K562 (cell line): ENCODE results near the gene EIF2S2. TPM values are rescaled to one million over a fixed set of nuclear protein-coding genes. Genes with fewer than 3 reads are reported as not detected.

Experiments
- EP400 ChIP-seq: fragments of 450-650 bp; IDR thresholded peaks from 2 replicates; pipeline ENCODE4 v1.6.1; 2017; ENCODE audit warnings: antibody characterized with exemption, mild to moderate bottlenecking, moderate library complexity
- JUND ChIP-seq, 2 experiments: IDR thresholded peaks; 2 replicates in 1 of 2; 3 replicates in 1 of 2; pipeline ENCODE4 v1.6.1; 2011; ENCODE audit warnings: borderline replicate concordance in 2 of 2, low read depth in 2 of 2, low read length in 2 of 2, improper control_type of control experiment in 1 of 2, missing biosample characterization in 1 of 2, missing genetic modification characterization in 1 of 2, missing genetic modification reagents in 1 of 2
- MTA3 ChIP-seq: fragments of 450-650 bp; formaldehyde crosslinking; IDR thresholded peaks from 2 replicates; pipeline ENCODE4 v1.6.1; 2017; ENCODE audit warnings: mild to moderate bottlenecking, borderline replicate concordance
- POU5F1 ChIP-seq: fragments of 150-350 bp; IDR thresholded peaks from 2 replicates; pipeline ENCODE4 v1.6.1; 2014; ENCODE audit warnings: borderline replicate concordance, low read length, low read depth, mild to moderate bottlenecking; ENCODE audit not compliant: partially characterized antibody
- PURB ChIP-seq: sonication (generic); formaldehyde crosslinking; IDR thresholded peaks from 2 replicates; pipeline ENCODE4 v1.9.0; 2021; ENCODE audit warnings: low read depth, mild to moderate bottlenecking, missing genetic modification reagents
- ZNF75A ChIP-seq: fragments of 450-650 bp; formaldehyde crosslinking; IDR thresholded peaks from 2 replicates; pipeline ENCODE4 v1.4.0; 2020; ENCODE audit warnings: mild to moderate bottlenecking
- ZSCAN32 ChIP-seq: fragments of 450-650 bp; formaldehyde crosslinking; IDR thresholded peaks from 2 replicates; pipeline ENCODE4 v1.4.0; 2020; ENCODE audit warnings: mild to moderate bottlenecking, moderate library complexity
- polyA plus RNA-seq, 8 experiments: library from polyadenylated mRNA; depleted of rRNA in 4 of 8; stranded (reverse) in 5 of 8; unstranded in 3 of 8; fragments of >200 nt; fragmentation: Nextera tagmentation in 2 of 8; fragmentation: Illumina TruSeq in 1 of 8; extraction: Ambion mirVana in 2 of 8; extraction: Trizol in 1 of 8; gene quantifications; 2 replicates each; pipeline versions ENCODE4 v1.2.1 to v1.2.3, GENCODE V29; 2011 to 2014; ENCODE audit warnings: inconsistent platforms in 1 of 8, missing spikeins in 1 of 8
- total RNA-seq, 7 experiments: library from RNA; depleted of rRNA in 6 of 7; stranded (reverse); fragments of >200 nt in 6 of 7; fragmentation: Illumina TruSeq in 2 of 7; extraction: Trizol in 2 of 7; gene quantifications; 2 replicates each; pipeline versions ENCODE4 v1.2.1 to v1.2.3, GENCODE V29; 2011 to 2021; ENCODE audit warnings: low replicate concordance in 1 of 7
- TF ChIP-seq, protein P1 (sequence below), 2 experiments: fragments of 450-650 bp in 1 of 2; sonication (generic) in 1 of 2; formaldehyde crosslinking in 1 of 2; IDR thresholded peaks; 2 replicates each; pipeline versions ENCODE4 v1.7.1 to v1.9.0; 2016 to 2022; ENCODE audit warnings: inconsistent platforms in 1 of 2, mild to moderate bottlenecking in 1 of 2, missing genetic modification reagents in 1 of 2
- TF ChIP-seq, protein P2 (sequence below): fragments of 450-650 bp; IDR thresholded peaks from 2 replicates; pipeline ENCODE4 v1.6.1; 2016; ENCODE audit warnings: borderline replicate concordance
- TF ChIP-seq, protein P3 (sequence below): fragments of 250-450 bp; sonication (Bioruptor Pico); IDR thresholded peaks from 2 replicates; pipeline ENCODE4 v1.4.0; 2020; ENCODE audit warnings: mild to moderate bottlenecking, moderate library complexity

Gene EIF2S2
- total and polyA plus RNA-seq, 9 of the 15 experiments (the other 6 are each of a cell fraction or from before 2014, with no cell fraction given), result 79.7 to 220 (median 154) TPM

DNA sequence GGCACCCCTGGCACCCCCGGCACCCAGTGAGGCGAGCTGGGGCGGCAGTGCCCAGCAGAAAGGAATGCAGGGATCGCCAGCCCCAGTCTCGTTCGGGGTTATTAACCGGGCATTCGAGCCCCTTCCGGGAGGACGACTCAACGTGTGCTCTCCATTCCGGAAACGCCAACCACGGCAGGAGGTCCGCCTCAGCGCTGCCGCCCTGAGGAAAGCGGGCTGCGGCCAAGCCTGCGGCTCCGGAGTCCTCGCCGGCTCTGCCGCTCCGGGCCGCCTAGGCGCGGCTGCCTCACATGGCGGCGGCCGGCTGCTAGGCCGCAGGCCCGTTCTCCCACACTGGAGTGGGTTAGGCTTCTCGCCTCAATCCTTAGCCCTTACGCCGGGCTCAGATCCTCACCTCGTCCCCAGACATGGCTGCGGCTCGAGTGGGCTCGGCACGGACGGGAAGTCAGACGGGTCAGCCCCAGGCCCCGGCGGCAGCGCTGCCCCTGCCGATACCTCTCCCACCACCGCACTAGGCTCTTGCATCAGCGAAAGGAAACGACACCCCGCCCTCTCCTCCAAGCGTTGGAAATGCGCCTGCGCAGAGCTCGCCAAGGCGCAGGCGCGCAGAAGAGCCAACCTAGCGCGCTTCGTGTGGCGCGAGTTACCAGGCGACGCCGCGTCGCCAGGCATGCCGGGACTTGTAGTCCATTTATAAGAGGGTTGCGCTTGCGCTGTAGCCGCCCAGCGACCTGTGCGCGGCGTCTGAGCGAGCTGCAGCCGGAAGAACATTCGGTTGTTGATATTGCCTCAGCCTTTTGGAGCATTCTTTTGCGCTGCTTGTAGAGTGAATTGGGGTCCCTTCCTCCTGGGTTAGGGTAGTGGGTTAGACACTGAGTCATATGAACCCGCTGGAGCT is at the start of gene EIF2S2 (continued):
- TF ChIP-seq, protein P1, sequence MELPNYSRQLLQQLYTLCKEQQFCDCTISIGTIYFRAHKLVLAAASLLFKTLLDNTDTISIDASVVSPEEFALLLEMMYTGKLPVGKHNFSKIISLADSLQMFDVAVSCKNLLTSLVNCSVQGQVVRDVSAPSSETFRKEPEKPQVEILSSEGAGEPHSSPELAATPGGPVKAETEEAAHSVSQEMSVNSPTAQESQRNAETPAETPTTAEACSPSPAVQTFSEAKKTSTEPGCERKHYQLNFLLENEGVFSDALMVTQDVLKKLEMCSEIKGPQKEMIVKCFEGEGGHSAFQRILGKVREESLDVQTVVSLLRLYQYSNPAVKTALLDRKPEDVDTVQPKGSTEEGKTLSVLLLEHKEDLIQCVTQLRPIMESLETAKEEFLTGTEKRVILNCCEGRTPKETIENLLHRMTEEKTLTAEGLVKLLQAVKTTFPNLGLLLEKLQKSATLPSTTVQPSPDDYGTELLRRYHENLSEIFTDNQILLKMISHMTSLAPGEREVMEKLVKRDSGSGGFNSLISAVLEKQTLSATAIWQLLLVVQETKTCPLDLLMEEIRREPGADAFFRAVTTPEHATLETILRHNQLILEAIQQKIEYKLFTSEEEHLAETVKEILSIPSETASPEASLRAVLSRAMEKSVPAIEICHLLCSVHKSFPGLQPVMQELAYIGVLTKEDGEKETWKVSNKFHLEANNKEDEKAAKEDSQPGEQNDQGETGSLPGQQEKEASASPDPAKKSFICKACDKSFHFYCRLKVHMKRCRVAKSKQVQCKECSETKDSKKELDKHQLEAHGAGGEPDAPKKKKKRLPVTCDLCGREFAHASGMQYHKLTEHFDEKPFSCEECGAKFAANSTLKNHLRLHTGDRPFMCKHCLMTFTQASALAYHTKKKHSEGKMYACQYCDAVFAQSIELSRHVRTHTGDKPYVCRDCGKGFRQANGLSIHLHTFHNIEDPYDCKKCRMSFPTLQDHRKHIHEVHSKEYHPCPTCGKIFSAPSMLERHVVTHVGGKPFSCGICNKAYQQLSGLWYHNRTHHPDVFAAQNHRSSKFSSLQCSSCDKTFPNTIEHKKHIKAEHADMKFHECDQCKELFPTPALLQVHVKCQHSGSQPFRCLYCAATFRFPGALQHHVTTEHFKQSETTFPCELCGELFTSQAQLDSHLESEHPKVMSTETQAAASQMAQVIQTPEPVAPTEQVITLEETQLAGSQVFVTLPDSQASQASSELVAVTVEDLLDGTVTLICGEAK (IDR thresholded peaks at IDR 0.05), result peak; percentile 82
- TF ChIP-seq, protein P1 (CRISPR knock-in tag; IDR thresholded peaks at IDR 0.05), result no peak
- TF ChIP-seq MTA3, result peak; percentile 98
- peak; percentile 100 for TF ChIP-seq EP400
- TF ChIP-seq PURB (CRISPR knock-in tag), result no peak
- no peak; the same call in 1 of the 2 replicates for TF ChIP-seq JUND (IDR thresholded peaks at IDR 0.05; ENCODE audit: borderline replicate concordance, low read depth, low read length)
- peak; percentile 50; the same call in 1 of the 3 replicates for TF ChIP-seq JUND (tag; IDR thresholded peaks at IDR 0.05; ENCODE audit: borderline replicate concordance, low read depth, low read length)
- TF ChIP-seq, protein P2, sequence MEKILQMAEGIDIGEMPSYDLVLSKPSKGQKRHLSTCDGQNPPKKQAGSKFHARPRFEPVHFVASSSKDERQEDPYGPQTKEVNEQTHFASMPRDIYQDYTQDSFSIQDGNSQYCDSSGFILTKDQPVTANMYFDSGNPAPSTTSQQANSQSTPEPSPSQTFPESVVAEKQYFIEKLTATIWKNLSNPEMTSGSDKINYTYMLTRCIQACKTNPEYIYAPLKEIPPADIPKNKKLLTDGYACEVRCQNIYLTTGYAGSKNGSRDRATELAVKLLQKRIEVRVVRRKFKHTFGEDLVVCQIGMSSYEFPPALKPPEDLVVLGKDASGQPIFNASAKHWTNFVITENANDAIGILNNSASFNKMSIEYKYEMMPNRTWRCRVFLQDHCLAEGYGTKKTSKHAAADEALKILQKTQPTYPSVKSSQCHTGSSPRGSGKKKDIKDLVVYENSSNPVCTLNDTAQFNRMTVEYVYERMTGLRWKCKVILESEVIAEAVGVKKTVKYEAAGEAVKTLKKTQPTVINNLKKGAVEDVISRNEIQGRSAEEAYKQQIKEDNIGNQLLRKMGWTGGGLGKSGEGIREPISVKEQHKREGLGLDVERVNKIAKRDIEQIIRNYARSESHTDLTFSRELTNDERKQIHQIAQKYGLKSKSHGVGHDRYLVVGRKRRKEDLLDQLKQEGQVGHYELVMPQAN, result peak; percentile 54; the same call in 1 of the 2 replicates
- TF ChIP-seq, protein P3, sequence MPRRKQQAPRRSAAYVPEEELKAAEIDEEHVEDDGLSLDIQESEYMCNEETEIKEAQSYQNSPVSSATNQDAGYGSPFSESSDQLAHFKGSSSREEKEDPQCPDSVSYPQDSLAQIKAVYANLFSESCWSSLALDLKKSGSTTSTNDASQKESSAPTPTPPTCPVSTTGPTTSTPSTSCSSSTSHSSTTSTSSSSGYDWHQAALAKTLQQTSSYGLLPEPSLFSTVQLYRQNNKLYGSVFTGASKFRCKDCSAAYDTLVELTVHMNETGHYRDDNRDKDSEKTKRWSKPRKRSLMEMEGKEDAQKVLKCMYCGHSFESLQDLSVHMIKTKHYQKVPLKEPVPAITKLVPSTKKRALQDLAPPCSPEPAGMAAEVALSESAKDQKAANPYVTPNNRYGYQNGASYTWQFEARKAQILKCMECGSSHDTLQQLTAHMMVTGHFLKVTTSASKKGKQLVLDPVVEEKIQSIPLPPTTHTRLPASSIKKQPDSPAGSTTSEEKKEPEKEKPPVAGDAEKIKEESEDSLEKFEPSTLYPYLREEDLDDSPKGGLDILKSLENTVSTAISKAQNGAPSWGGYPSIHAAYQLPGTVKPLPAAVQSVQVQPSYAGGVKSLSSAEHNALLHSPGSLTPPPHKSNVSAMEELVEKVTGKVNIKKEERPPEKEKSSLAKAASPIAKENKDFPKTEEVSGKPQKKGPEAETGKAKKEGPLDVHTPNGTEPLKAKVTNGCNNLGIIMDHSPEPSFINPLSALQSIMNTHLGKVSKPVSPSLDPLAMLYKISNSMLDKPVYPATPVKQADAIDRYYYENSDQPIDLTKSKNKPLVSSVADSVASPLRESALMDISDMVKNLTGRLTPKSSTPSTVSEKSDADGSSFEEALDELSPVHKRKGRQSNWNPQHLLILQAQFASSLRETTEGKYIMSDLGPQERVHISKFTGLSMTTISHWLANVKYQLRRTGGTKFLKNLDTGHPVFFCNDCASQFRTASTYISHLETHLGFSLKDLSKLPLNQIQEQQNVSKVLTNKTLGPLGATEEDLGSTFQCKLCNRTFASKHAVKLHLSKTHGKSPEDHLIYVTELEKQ (CRISPR knock-in tag), result no peak
- peak; percentile 88 for TF ChIP-seq ZNF75A
- TF ChIP-seq ZSCAN32 (CRISPR knock-in tag), result peak; percentile 94
- TF ChIP-seq POU5F1, result peak; percentile 78
